Aorta (tissue), 5 donors: ENCODE measurements around the gene LOXL1. TPM values are rescaled to one million over a fixed set of nuclear protein-coding genes. Genes with fewer than 3 reads are reported as not detected.
A peak's percentile ranks its signal among the peaks of the same experiment; 100 is the strongest.
"Not testable (repeated sequence)": the region's sequence is repeated elsewhere in the genome, so short reads cannot be mapped to it uniquely, and the experiment has no call there.

Experiments
- ATAC-seq: fragments of 200-7000 bp; cut with Tn5 transposase; one replicate; pipeline ENCODE4 v1.9.1; 2022; ENCODE audit warnings: moderate library complexity; ENCODE audit not compliant: low FRiP score
- DNase-seq, 2 donors: peaks; one replicate each; pipeline ENCODE4 v3.0.0-alpha.2; 2020
- H3K27ac ChIP-seq, 2 donors: one replicate each; pipeline ENCODE4 v1.5.1; 2013; ENCODE audit warnings: low read length in 2 of 2, mild to moderate bottlenecking in 2 of 2, moderate library complexity in 2 of 2, control low read depth in 1 of 2, inconsistent platforms in 1 of 2, low read depth in 1 of 2
- H3K27me3 ChIP-seq, 2 donors: one replicate each; pipeline ENCODE4 v1.6.1; 2013; ENCODE audit warnings: control low read depth in 1 of 2, low read length in 1 of 2, mild to moderate bottlenecking in 1 of 2, moderate library complexity in 1 of 2; ENCODE audit not compliant: insufficient read depth in 2 of 2, control insufficient read depth in 1 of 2
- H3K36me3 ChIP-seq, 2 donors: one replicate each; pipeline ENCODE4 v1.6.1; 2013; ENCODE audit warnings: control low read depth in 1 of 2, low read length in 1 of 2, mild to moderate bottlenecking in 1 of 2; ENCODE audit not compliant: insufficient read depth in 2 of 2, control insufficient read depth in 1 of 2
- H3K4me1 ChIP-seq, 2 donors: one replicate each; pipeline ENCODE4 v1.6.1; 2013; ENCODE audit warnings: low read length in 2 of 2, control low read depth in 1 of 2, mild to moderate bottlenecking in 1 of 2, moderate library complexity in 1 of 2; ENCODE audit not compliant: insufficient read depth in 2 of 2, control insufficient read depth in 1 of 2
- H3K4me3 ChIP-seq, 2 donors: one replicate each; pipeline ENCODE4 v1.5.1; 2013; ENCODE audit warnings: low read length in 2 of 2, control low read depth in 1 of 2, mild to moderate bottlenecking in 1 of 2
- H3K9me3 ChIP-seq: one replicate; pipeline ENCODE4 v1.6.1; 2013; ENCODE audit warnings: mild to moderate bottlenecking, low read length; ENCODE audit not compliant: control insufficient read depth
- WGBS, 2 donors: extraction: QIAGEN DNeasy Blood & Tissue Kit; methylation state at CpG; one replicate each; pipeline ENCODE4 v1.1.7; 2013; 5-methylcytosine and 5-hydroxymethylcytosine counted together
- intact Hi-C, 2 donors: fragments of 100-400 bp; cut with DNase I; formaldehyde crosslinking; loops; one replicate each; pipeline versions ENCODE4 v1.14.2 to v1.15.0; 2022
- polyA plus RNA-seq, 2 donors: library from polyadenylated mRNA; stranded (reverse); fragments of 200-250 nt; gene quantifications; one replicate each; pipeline ENCODE4 v1.2.3, GENCODE V29; 2013
- total RNA-seq, 2 donors: library from RNA; stranded (reverse); fragmentation: NEBNext Ultra II Directional; extraction: Animal tissue kit (Norgen Biotek cat#: 25700); gene quantifications; one replicate each; pipeline ENCODE4 v1.2.1, GENCODE V29; 2021
- donor health status: healthy with polysubstance abuse.
- donor health status: Bipolar disorder and iron deficiency.
- donor health status: DM: no; HTN: no; CAD: no.
- donor health status: DM: no; HTN: no; CAD: no.
- donor health status: DM: yes; HTN: yes; CAD: no.

The LOXL1 gene
- total and polyA plus RNA-seq, 4 donors = 49.0 to 138 (median 112) TPM

DNA sequence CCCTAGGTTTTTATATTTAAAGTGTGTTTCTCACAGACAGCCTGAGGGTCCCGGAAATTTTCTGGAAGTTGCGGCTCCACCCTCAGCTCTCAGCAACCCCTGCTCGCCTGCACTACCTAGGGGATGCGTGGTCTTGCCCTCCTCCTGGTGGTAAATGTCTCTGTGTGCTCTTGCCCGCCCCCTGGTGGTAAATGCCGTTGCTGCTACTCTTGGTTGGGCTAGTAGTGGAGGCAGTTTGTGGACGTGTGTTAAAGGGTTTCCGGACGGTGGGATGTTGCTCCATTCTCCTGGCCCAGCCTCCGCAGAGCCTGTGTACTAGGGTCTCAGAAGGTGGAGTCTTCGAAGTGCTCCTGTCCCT is 38.5 kb downstream of the LOXL1 start:
- DNase-seq = peak; percentile 88 to 95
- WGBS, 2 donors = 5 to 7% methylated on average over 11 of the region's 11 CpGs
- Histone ChIP-seq H3K4me1 (no peaks in the 10 kb centered on the region), H3K36me3 (no peaks in the 10 kb centered on the region), H3K27ac (no peak overlapping the region), H3K9me3 (no peaks in the 10 kb centered on the region), H3K27me3 (no peaks in the 10 kb centered on the region), H3K4me3 (no peak overlapping the region)
- peak; percentile 92 for ATAC-seq
- intact Hi-C loops = loop anchor here (1.0 to 2.0 kb wide), 4 partner anchors 16 to 90 kb away; no protein-coding TSS in a partner anchor

DNA sequence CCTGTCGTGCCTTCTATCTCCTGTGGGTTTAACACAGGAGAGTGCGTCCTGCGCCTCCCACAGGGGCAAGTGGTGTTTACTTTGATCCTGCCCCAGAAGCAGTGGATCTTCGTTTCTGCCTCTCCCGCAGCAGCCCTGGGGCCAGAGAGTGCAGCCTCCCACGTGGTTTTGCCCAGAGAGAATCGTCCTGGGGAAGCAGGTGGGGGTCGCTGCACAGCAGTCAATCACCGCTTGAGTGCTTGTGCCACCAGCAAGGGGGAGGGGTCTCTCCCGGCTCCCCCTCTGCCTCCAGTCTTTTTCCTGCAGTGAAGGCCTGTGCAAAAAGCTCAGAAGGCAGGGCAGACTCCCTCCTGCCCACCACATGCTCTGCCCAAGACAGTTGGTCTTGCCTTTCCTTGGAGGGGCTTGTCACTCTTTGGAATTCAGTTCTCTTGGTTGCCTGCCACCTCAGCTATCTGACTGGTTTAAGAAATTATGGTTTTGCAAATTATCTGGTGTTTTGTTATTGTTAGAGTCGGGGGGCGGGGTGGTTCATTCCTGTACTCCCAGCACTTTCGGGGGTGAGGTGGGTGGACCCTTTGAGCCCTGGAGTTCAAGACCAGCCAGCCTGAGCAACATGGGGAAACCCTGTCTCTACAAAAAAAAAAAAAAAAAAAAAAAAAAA is 39.0 kb downstream of the LOXL1 start:
- Histone ChIP-seq H3K27ac (no peak overlapping the region), H3K36me3 (no peaks in the 10 kb centered on the region), H3K4me3 (no peak overlapping the region), H3K27me3 (no peaks in the 10 kb centered on the region), H3K9me3 (no peaks in the 10 kb centered on the region), H3K4me1 (no peaks in the 10 kb centered on the region)
- WGBS, 2 donors = 28 to 33% methylated on average over 13 of the region's 13 CpGs
- intact Hi-C loops = loop anchor here (2.0 kb wide), 3 partner anchors 16 to 90 kb away; no protein-coding TSS in a partner anchor
- ATAC-seq = no peak
- DNase-seq = peak in 1 of 2 donors; percentile 68

GRCh38 chr15:73965758-73966113 is 39.5 kb downstream of the LOXL1 start:
- Histone ChIP-seq H3K36me3 (no peaks in the 10 kb centered on the region), H3K9me3 (no peaks in the 10 kb centered on the region), H3K4me1 (no peaks in the 10 kb centered on the region), H3K27me3 (no peaks in the 10 kb centered on the region), H3K4me3 (no peak overlapping the region), H3K27ac (no peak overlapping the region)
- WGBS, 2 donors = 64 to 65% methylated on average over 2 of the region's 2 CpGs
- ATAC-seq (no peak), DNase-seq (no peak)
- intact Hi-C loops = loop anchor here (2.0 kb wide), 3 partner anchors 17 to 91 kb away; no protein-coding TSS in a partner anchor

GRCh38 chr15:73968461-73968860 is 42.2 kb downstream of the LOXL1 start:
- H3K9me3 ChIP-seq = no peaks in the 10 kb centered on the region
- no peaks in the 10 kb centered on the region for H3K27me3 ChIP-seq
- H3K36me3 ChIP-seq = no peaks in the 10 kb centered on the region
- no peaks in the 10 kb centered on the region for H3K4me1 ChIP-seq
- DNase-seq (no peak), ATAC-seq (no peak)
- no peak overlapping the region for H3K27ac ChIP-seq
- intact Hi-C loops = no loop called here
- WGBS, 2 donors = 90 to 95% methylated on average over 3 of the region's 3 CpGs
- no peak overlapping the region for H3K4me3 ChIP-seq

DNA sequence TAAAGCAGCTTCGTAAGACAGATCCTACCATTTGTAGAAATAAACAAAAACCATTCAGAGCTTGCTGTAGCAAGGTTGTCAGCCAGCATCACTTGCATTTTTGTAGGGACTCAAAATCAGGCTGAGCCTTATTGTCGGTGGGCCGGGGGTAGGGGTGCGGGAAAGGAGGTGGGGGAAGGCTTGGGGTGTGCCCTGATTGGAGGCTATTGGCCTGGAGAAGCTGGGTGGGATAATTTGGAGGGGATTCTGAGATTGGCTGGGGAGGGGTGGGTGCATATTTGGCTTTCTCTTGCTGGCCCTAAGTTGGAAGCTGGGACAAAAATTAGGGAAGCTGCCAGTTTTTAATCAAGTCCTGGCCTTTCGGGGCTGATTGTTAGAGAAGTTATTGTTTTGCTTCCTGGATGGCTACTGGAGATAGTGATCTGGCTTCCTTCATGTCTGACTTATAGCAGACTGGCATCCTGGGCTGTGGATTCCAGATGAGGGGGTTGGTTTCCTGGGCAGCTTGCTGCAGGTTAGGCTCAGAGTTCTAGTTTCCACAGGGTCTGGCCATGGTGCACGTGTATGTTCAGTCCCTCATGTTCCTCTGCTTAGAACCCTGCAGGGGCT is 43.0 kb downstream of the LOXL1 start:
- Histone ChIP-seq H3K36me3 (no peaks in the 10 kb centered on the region), H3K27me3 (no peaks in the 10 kb centered on the region), H3K27ac (no peak overlapping the region), H3K9me3 (no peaks in the 10 kb centered on the region), H3K4me1 (no peaks in the 10 kb centered on the region), H3K4me3 (no peak overlapping the region)
- no peak for ATAC-seq
- intact Hi-C loops = no loop called here
- WGBS, 2 donors = 79 to 85% methylated on average over 6 of the region's 6 CpGs
- peak in 1 of 2 donors; percentile 58 for DNase-seq

- Histone ChIP-seq H3K9me3 (no peaks in the 10 kb centered on the region), H3K27me3 (no peaks in the 10 kb centered on the region), H3K4me1 (no peaks in the 10 kb centered on the region), H3K4me3 (no peak overlapping the region), H3K36me3 (no peaks in the 10 kb centered on the region), H3K27ac (no peak overlapping the region)
- DNase-seq (peak; percentile 90 to 95), ATAC-seq (peak; percentile 91)
- intact Hi-C loops = loop anchor here (5.0 kb wide), 2 partner anchors 64 to 344 kb away; no protein-coding TSS in a partner anchor
- WGBS, 2 donors = 22 to 27% methylated on average over 26 of the region's 26 CpGs
Observed at GRCh38 chr15:73972984-73973682, 46.9 kb downstream of the LOXL1 start.

DNA sequence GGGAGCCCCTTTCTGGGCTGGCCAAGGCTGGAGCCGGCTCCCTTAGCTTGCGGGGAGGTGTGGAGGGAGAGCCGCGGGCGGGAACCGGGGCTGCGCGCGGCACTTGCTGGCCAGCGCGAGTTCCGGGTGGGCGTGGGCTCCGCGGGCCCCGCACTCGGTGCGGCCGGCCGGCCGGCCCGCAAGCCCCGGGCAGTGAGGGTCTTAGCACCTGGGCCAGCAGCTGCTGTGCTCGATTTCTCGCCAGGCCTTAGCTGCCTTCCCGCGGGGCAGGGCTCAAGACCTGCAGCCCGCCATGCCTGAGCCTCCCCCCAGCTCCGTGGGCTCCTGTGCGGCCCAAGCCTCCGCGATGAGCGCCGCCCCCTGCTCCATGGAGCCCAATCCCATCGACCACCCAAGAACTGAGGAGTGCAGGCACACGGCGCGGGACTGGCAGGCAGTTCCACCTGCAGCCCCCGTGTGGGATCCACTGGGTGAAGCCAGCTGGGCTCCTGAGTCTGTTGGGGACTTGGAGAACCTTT is 47.5 kb downstream of the LOXL1 start:
- not testable (repeated sequence) for H3K4me3 ChIP-seq, H3K4me1 ChIP-seq, ATAC-seq, H3K27me3 ChIP-seq, H3K9me3 ChIP-seq, H3K27ac ChIP-seq, H3K36me3 ChIP-seq
- intact Hi-C loops = loop anchor here (5.0 kb wide), 2 partner anchors 64 to 344 kb away; no protein-coding TSS in a partner anchor
- 81 to 92% methylated on average over 34 to 39 of the region's 39 CpGs for WGBS, 2 donors
- peak in 1 of 2 donors; percentile 50 for DNase-seq

DNA sequence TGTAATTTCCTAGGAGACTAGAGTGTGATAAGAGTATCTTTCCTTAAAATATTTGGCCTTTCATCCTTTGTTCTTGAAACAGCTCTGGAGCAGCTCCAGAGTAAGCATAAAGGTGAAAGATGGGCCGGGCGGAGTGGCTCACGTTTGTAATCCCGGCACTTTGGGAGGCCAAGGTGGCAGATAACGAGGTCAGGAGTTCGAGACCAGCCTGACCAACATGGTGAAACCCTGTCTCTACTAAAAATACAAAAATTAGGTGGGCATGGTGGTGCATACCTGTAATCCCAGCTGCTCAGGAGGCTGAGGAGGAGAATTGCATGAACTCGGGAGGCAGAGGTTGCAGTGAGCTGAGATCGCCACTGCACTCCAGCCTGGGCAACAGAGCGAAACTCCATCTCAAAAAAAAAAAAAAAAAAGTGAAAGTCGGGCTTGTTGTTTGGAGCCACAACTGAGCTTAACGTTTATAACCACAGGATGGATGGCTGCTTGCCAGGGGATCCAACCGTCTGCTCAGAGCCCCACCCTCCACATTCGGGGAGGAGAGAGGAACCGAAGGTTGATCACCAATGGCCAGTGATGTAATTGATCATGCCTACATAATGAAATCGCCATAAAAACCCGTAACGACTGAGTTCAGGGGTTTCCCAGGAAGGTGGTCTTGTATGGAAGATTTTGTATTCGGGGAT is 49.3 kb downstream of the LOXL1 start:
- H3K4me1 ChIP-seq, ATAC-seq, H3K4me3 ChIP-seq, H3K27me3 ChIP-seq, H3K27ac ChIP-seq, intact Hi-C loops, H3K36me3 ChIP-seq, H3K9me3 ChIP-seq: not testable (repeated sequence)
- DNase-seq = peak; percentile 6 to 64
- 63 to 65% methylated on average over 18 of the region's 18 CpGs for WGBS, 2 donors
